HepG2 (cell line): ENCODE data around the gene HCAR1. TPM values are rescaled to one million over a fixed set of nuclear protein-coding genes. Genes with fewer than 3 reads are reported as not detected.
A peak's percentile ranks its signal among the peaks of the same experiment; 100 is the strongest.

Source experiments
- FUBP1 ChIP-seq: sonication (generic); formaldehyde crosslinking; IDR thresholded peaks from 2 replicates; pipeline ENCODE4 v1.5.1; 2020; ENCODE audit warnings: missing genetic modification reagents, mild to moderate bottlenecking, borderline replicate concordance
- HIC2 ChIP-seq: sonication (generic); formaldehyde crosslinking; IDR thresholded peaks from 2 replicates; pipeline ENCODE4 v1.9.0; 2022; ENCODE audit warnings: low read depth, missing genetic modification reagents
- HMG20A ChIP-seq: IDR thresholded peaks from 2 replicates; pipeline ENCODE4 v1.6.1; 2016; ENCODE audit warnings: borderline replicate concordance
- KDM2A ChIP-seq: sonication (generic); formaldehyde crosslinking; IDR thresholded peaks from 2 replicates; pipeline ENCODE4 v1.4.0; 2020; ENCODE audit warnings: low read depth, missing genetic modification reagents, borderline replicate concordance
- NR1H2 ChIP-seq: sonication (generic); formaldehyde crosslinking; IDR thresholded peaks from 2 replicates; pipeline ENCODE4 v1.8.1; 2022; ENCODE audit warnings: low read depth, missing genetic modification reagents, borderline replicate concordance
- RFXAP ChIP-seq: sonication (generic); formaldehyde crosslinking; IDR thresholded peaks from 2 replicates; pipeline ENCODE4 v1.4.0; 2020; ENCODE audit warnings: missing genetic modification reagents, borderline replicate concordance
- SOX6 ChIP-seq, 2 experiments: fragments of 450-650 bp in 1 of 2; sonication (generic) in 1 of 2; formaldehyde crosslinking in 1 of 2; IDR thresholded peaks; 2 replicates each; pipeline versions ENCODE4 v1.4.0 to v1.6.1; 2017 to 2020; ENCODE audit warnings: antibody characterized with exemption in 1 of 2, mild to moderate bottlenecking in 1 of 2, missing genetic modification reagents in 1 of 2
- SYNCRIP ChIP-seq: fragments of 200-400 bp; formaldehyde crosslinking; IDR thresholded peaks from 2 replicates; pipeline ENCODE4 v1.6.1; 2018; ENCODE audit warnings: mild to moderate bottlenecking, low read depth, low read length; ENCODE audit not compliant: insufficient read depth
- TOE1 ChIP-seq: sonication (generic); formaldehyde crosslinking; IDR thresholded peaks from 2 replicates; pipeline ENCODE4 v1.4.0; 2020; ENCODE audit warnings: mild to moderate bottlenecking, missing genetic modification reagents
- ZHX2 ChIP-seq, 2 experiments: sonication (generic) in 1 of 2; formaldehyde crosslinking in 1 of 2; IDR thresholded peaks; 2 replicates each; pipeline versions ENCODE4 v1.6.1 to v1.9.0; 2014 to 2022; ENCODE audit warnings: antibody characterized with exemption in 1 of 2, borderline replicate concordance in 1 of 2, inconsistent platforms in 1 of 2, low read depth in 1 of 2, missing genetic modification reagents in 1 of 2
- ZNF687 ChIP-seq: sonication (generic); formaldehyde crosslinking; IDR thresholded peaks from 2 replicates; pipeline ENCODE4 v1.5.1; 2020; ENCODE audit warnings: mild to moderate bottlenecking, missing genetic modification reagents, moderate library complexity
- ZSCAN5A ChIP-seq: sonication (generic); formaldehyde crosslinking; IDR thresholded peaks from 2 replicates; pipeline ENCODE4 v1.8.0; 2022; ENCODE audit warnings: mild to moderate bottlenecking, missing genetic modification reagents, borderline replicate concordance
- polyA plus RNA-seq, 8 experiments: library from polyadenylated mRNA; depleted of rRNA in 3 of 8; stranded (reverse) in 7 of 8; unstranded in 1 of 8; fragments of >200 nt; fragmentation: Illumina TruSeq in 4 of 8; extraction: Trizol in 4 of 8; gene quantifications; 2 replicates each; pipeline versions ENCODE4 v1.2.1 to v1.2.3, GENCODE V29; 2011 to 2016; ENCODE audit warnings: low read depth in 4 of 8, missing spikeins in 1 of 8, mixed read lengths in 1 of 8; ENCODE audit not compliant: insufficient read depth in 1 of 8
- total RNA-seq, 5 experiments: library from RNA; depleted of rRNA; stranded (reverse); fragments of >200 nt; fragmentation: Illumina TruSeq; extraction: Trizol; gene quantifications; 2 replicates each; pipeline ENCODE4 v1.2.3, GENCODE V29; 2016; ENCODE audit warnings: low read depth in 1 of 5

Gene HCAR1
- total and polyA plus RNA-seq, 2 of the 13 experiments (the other 11 are each of a cell fraction or from before 2014, with no cell fraction given), result 0.53 to 4.4 TPM

GRCh38 chr12:122721057-122721545, 9.5 kb downstream of the HCAR1 start (continued):
- TF ChIP-seq SYNCRIP, result no peak
- TF ChIP-seq TOE1 (CRISPR knock-in tag), result no peak
- TF ChIP-seq NR1H2, result no peak
- no peak for TF ChIP-seq ZHX2 (IDR thresholded peaks at IDR 0.05; ENCODE audit: low read depth)
- no peak for TF ChIP-seq ZHX2 (CRISPR knock-in tag; IDR thresholded peaks at IDR 0.05; ENCODE audit: borderline replicate concordance)
- no peak for TF ChIP-seq ZSCAN5A (CRISPR knock-in tag)
- TF ChIP-seq HMG20A (CRISPR knock-in tag), result peak; percentile 40; the same call in 1 of the 2 replicates
- TF ChIP-seq SOX6 (IDR thresholded peaks at IDR 0.05), result no peak
- TF ChIP-seq SOX6 (CRISPR knock-in tag; IDR thresholded peaks at IDR 0.05), result peak; percentile 37; the same call in 1 of the 2 replicates
- no peak for TF ChIP-seq KDM2A
- no peak for TF ChIP-seq ZNF687 (CRISPR knock-in tag)
- TF ChIP-seq RFXAP (CRISPR knock-in tag), result no peak
- no peak for TF ChIP-seq HIC2
- TF ChIP-seq FUBP1, result no peak
